Transverse colon (tissue), 4 donors: Measurements from ENCODE around the gene CHN1. TPM values are rescaled to one million over a fixed set of nuclear protein-coding genes. Genes with fewer than 3 reads are reported as not detected.

ENCODE experiments used
- DNase-seq: peaks from one replicate; pipeline ENCODE4 v3.0.0-alpha.2; 2019
- H3K27ac ChIP-seq, 4 donors: fragments of 200-600 bp; sonication (generic); 2 replicates each; pipeline ENCODE4 v1.5.1; 2016 to 2018; ENCODE audit warnings: inconsistent platforms in 4 of 4
- H3K27me3 ChIP-seq: fragments of 200-600 bp; sonication (generic); 2 replicates; pipeline ENCODE4 v1.5.1; 2017; ENCODE audit warnings: inconsistent platforms
- H3K36me3 ChIP-seq, 4 donors: fragments of 200-600 bp; sonication (generic); 2 replicates each; pipeline ENCODE4 v1.5.1; 2017 to 2019; ENCODE audit warnings: inconsistent platforms in 4 of 4
- H3K4me1 ChIP-seq, 4 donors: fragments of 200-600 bp; sonication (generic); 2 replicates each; pipeline ENCODE4 v1.5.1; 2017 to 2020; ENCODE audit warnings: inconsistent platforms in 4 of 4
- H3K4me3 ChIP-seq, 4 donors: fragments of 200-600 bp; sonication (generic); 1 replicate in 1 of 4; 2 replicates in 3 of 4; pipeline versions ENCODE4 v1.5.1 to v1.6.1; 2017 to 2019; ENCODE audit warnings: inconsistent platforms in 4 of 4
- H3K9me3 ChIP-seq, 2 donors: fragments of 200-600 bp; sonication (generic); 2 replicates each; pipeline ENCODE4 v1.5.1; 2017 to 2019; ENCODE audit warnings: inconsistent platforms in 2 of 2
- CTCF ChIP-seq, 5 experiments: fragments of 200-600 bp in 3 of 5; fragments of 450-650 bp in 2 of 5; sonication (generic) in 3 of 5; IDR thresholded peaks; 1 replicate in 2 of 5; 2 replicates in 3 of 5; pipeline ENCODE4 v1.5.1; 2016 to 2017; ENCODE audit warnings: antibody characterized with exemption in 5 of 5, inconsistent platforms in 3 of 5, mild to moderate bottlenecking in 2 of 5, moderate library complexity in 1 of 5
- EP300 ChIP-seq: sonication (generic); formaldehyde crosslinking; IDR thresholded peaks from one replicate; pipeline ENCODE4 v1.6.1; 2017; ENCODE audit warnings: antibody characterized with exemption, low read depth
- POLR2A ChIP-seq: fragments of 450-650 bp; IDR thresholded peaks from one replicate; pipeline ENCODE4 v1.6.1; 2016; ENCODE audit warnings: antibody characterized with exemption, mild to moderate bottlenecking, moderate library complexity
- POLR2AphosphoS5 ChIP-seq, 3 donors: sonication (generic); formaldehyde crosslinking; IDR thresholded peaks; one replicate each; pipeline ENCODE4 v1.6.1; 2016; ENCODE audit warnings: antibody characterized with exemption in 3 of 3
- WGBS, 2 donors: methylation state at CpG; one replicate each; pipeline ENCODE4 v1.1.5; 2018; ENCODE audit warnings: low coverage in 1 of 2; 5-methylcytosine and 5-hydroxymethylcytosine counted together
- in situ Hi-C, 4 donors: fragments of 200-750 bp; cut with MboI; loops; one replicate each; pipeline versions ENCODE4 v1.15.0 to v1.15.1; 2017; ENCODE audit warnings: low sequenced_read_pairs in 3 of 4, low pct_ligation_motif_present in 1 of 4, low pct_unique_long_range_greater_than_20kb in 1 of 4
- intact Hi-C: fragments of 100-400 bp; cut with DNase I; formaldehyde crosslinking; loops from one replicate; pipeline ENCODE4 v1.15.1; 2023; ENCODE audit warnings: low total_unique reads
- total RNA-seq, 4 donors: library from RNA; depleted of rRNA; stranded (reverse); fragments of >200 nt; gene quantifications; one replicate each; pipeline ENCODE4 v1.1.0, GENCODE V29; 2016

Gene CHN1
- total RNA-seq, 4 donors from 2014 or later, result 1.6 to 3.2 (median 3.0) TPM; not detected in 1

- peaks cover 22% of the 10 kb centered on the region for H3K27me3 ChIP-seq
- H3K4me1 ChIP-seq, result peaks cover 0 to 2% (median 0%) of the 10 kb centered on the region in 4 donors
- WGBS, 2 donors, result 43 to 66% methylated on average over 1 of the region's 1 CpG
- H3K36me3 ChIP-seq, result no peaks in the 10 kb centered on the region
- no peak overlapping the region for H3K4me3 ChIP-seq
- no peak for DNase-seq
- intact Hi-C loops (no loop called here), in situ Hi-C loops (no loop called here)
- TF ChIP-seq POLR2A (no peak), CTCF (IDR thresholded peaks at IDR 0.05) (no peak), POLR2AphosphoS5 (IDR thresholded peaks at IDR 0.05) (no peak), EP300 (no peak)
- H3K27ac ChIP-seq, result no peak overlapping the region
- H3K9me3 ChIP-seq, result no peaks in the 10 kb centered on the region
Observed at GRCh38 chr2:175010848-175011254, 5.7 kb upstream of the CHN1 start.

- TF ChIP-seq POLR2A (no peak), EP300 (no peak)
- H3K9me3 ChIP-seq, result no peaks in the 10 kb centered on the region
- H3K27ac ChIP-seq, result no peak overlapping the region
- DNase-seq, result no peak
- WGBS, 2 donors, result 65 to 76% methylated on average over 3 of the region's 3 CpGs
- in situ Hi-C loops (no loop called here), intact Hi-C loops (no loop called here)
- no peak overlapping the region for H3K4me3 ChIP-seq
- H3K4me1 ChIP-seq, result peaks cover 0 to 8% (median 6%) of the 10 kb centered on the region in 4 donors
- H3K27me3 ChIP-seq, result peaks cover 30% of the 10 kb centered on the region
- H3K36me3 ChIP-seq, result no peaks in the 10 kb centered on the region
Observed at GRCh38 chr2:175009917-175010621, 4.9 kb upstream of the CHN1 start.

DNA sequence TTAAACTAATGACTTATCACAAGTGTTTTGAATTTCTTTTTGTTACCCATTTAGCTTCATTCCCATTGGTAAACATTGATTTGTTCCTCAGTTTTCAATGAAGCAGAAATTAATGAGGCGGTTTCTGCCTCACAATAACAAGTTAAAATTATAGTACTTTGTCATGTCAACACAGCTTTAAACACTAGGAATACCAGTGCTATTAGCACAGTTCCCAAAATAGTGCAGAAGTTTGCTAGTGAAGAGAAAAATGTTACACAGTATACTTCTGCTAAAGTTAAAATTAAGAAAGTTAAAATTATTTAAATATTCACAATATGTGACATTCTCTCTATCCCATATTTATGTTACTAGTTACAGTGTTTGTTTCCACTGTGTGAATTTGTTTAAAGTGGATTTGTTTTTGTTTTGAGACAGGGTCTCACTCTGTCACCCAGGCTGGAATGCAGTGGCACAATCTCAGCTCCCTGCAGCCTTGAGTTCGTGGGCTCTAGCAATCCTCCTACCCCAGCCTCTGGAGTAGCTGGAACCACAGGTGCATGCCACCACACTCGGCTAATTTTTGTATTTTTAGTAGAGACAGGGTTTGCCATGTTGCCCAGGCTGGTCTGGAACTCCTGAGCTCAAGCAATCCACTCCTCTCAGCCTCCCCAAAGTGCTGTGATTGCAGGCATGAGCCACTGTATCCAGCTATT is 3.8 kb upstream of the CHN1 start:
- Histone ChIP-seq H3K27me3 (peaks cover 40% of the 10 kb centered on the region), H3K4me3 (no peak overlapping the region), H3K36me3 (no peaks in the 10 kb centered on the region), H3K4me1 (peaks cover 0 to 13% (median 6%) of the 10 kb centered on the region in 4 donors), H3K27ac (peak overlapping the region in 1 of 4 donors; percentile 23), H3K9me3 (no peaks in the 10 kb centered on the region)
- TF ChIP-seq POLR2AphosphoS5 (IDR thresholded peaks at IDR 0.05), result no peak
- no peak for TF ChIP-seq CTCF (IDR thresholded peaks at IDR 0.05)
- TF ChIP-seq POLR2A, result no peak
- no peak for TF ChIP-seq EP300
- in situ Hi-C loops, result no loop called here
- intact Hi-C loops, result no loop called here
- WGBS, 2 donors, result 74 to 83% methylated on average over 1 to 3 of the region's 3 CpGs
- DNase-seq, result no peak

- H3K27me3 ChIP-seq, result peaks cover 49% of the 10 kb centered on the region
- H3K4me1 ChIP-seq, result peaks cover 0 to 13% (median 6%) of the 10 kb centered on the region in 4 donors
- in situ Hi-C loops (no loop called here), intact Hi-C loops (no loop called here)
- peak overlapping the region in 1 of 4 donors; percentile 6 for H3K27ac ChIP-seq
- no peak for DNase-seq
- TF ChIP-seq POLR2AphosphoS5 (IDR thresholded peaks at IDR 0.05), result no peak
- no peak for TF ChIP-seq EP300
- TF ChIP-seq CTCF (IDR thresholded peaks at IDR 0.05), result no peak
- TF ChIP-seq POLR2A, result no peak
- no peaks in the 10 kb centered on the region for H3K9me3 ChIP-seq
- 39 to 62% methylated on average over 4 of the region's 4 CpGs for WGBS, 2 donors
- H3K36me3 ChIP-seq, result no peaks in the 10 kb centered on the region
- H3K4me3 ChIP-seq, result no peak overlapping the region
Observed at GRCh38 chr2:175008009-175008408, 2.8 kb upstream of the CHN1 start.
